Activated CD8-positive, alpha-beta memory T cell treated with anti-CD3 and anti-CD28 coated beads for 24 hours (primary cell): ENCODE measurements around the gene SLC26A4.

ENCODE experiments used
- DNase-seq: peaks from one replicate; pipeline ENCODE4 v3.0.0-alpha.2; 2020

The SLC26A4 gene

DNA sequence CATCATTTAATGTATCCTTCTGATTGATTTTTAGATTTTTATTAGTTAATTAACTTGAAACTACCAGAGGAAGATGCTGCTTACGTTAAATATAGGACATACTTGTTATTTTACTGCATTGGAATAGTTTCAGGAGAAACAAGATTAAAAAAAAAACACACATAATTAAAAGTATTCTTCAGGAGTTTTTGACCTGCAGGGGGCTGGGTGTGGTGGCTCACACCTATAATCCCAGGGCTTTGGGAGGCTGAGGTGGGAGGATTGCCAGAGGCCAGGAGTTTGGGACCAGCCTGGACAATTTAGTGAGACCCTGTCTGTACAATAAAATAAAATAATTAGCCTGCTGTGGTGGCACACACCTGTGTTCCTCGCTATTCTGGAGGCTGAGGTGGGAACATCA lies 94.0 kb downstream of the SLC26A4 start:
- DNase-seq = no peak

DNA sequence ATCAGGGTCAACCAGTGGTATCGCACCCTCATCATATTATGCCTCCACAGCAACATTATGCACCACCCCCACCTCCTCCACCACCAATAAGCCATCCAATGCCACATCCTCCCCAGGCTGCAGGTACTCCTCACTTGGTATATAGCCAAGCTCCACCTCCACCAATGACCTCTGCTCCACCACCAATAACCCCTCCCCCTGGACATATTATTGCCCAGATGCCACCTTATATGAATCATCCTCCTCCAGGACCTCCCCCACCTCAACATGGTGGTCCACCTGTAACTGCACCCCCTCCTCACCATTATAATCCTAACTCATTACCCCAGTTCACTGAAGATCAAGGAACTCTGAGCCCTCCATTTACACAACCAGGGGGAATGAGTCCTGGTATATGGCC lies 98.0 kb downstream of the SLC26A4 start:
- no peak for DNase-seq

DNA sequence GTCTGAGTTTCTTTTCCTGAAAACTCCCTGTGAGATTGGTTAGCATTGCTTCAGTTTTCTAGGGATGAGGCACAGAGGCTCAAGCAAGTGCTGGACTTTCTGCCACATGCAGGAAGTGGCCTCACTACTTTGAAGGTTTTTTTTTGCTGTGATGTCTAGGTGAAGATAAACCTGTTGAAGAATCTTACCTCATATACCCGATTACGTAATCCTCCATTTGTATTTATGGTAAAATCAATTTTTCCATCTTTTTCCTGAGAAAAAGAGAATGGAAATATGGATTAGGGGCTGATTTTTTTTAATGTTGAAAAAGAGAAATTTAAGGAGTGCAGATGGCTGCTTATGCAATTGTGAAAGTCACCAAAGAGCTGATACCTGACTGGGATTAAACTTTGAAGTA lies 106.8 kb downstream of the SLC26A4 start:
- no peak for DNase-seq
